Measurements from ENCODE around the gene KATNB1.
"Not testable (repeated sequence)": the region's sequence is repeated elsewhere in the genome, so short reads cannot be mapped to it uniquely, and the experiment has no call there.

GRCh38 chr16:57729852-57730251 lies 5.7 kb upstream of the KATNB1 start:
- TF ChIP-seq, protein P1, sequence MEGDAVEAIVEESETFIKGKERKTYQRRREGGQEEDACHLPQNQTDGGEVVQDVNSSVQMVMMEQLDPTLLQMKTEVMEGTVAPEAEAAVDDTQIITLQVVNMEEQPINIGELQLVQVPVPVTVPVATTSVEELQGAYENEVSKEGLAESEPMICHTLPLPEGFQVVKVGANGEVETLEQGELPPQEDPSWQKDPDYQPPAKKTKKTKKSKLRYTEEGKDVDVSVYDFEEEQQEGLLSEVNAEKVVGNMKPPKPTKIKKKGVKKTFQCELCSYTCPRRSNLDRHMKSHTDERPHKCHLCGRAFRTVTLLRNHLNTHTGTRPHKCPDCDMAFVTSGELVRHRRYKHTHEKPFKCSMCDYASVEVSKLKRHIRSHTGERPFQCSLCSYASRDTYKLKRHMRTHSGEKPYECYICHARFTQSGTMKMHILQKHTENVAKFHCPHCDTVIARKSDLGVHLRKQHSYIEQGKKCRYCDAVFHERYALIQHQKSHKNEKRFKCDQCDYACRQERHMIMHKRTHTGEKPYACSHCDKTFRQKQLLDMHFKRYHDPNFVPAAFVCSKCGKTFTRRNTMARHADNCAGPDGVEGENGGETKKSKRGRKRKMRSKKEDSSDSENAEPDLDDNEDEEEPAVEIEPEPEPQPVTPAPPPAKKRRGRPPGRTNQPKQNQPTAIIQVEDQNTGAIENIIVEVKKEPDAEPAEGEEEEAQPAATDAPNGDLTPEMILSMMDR (IDR thresholded peaks at IDR 0.05), result not testable (repeated sequence)
- not testable (repeated sequence) for TF ChIP-seq POLR2A (IDR thresholded peaks at IDR 0.05)

Data from thyroid gland (tissue), 4 donors.